ENCODE measurements around the gene SMURF2.
"Not testable (repeated sequence)": the region's sequence is repeated elsewhere in the genome, so short reads cannot be mapped to it uniquely, and the experiment has no call there.

SMURF2 gene

DNA sequence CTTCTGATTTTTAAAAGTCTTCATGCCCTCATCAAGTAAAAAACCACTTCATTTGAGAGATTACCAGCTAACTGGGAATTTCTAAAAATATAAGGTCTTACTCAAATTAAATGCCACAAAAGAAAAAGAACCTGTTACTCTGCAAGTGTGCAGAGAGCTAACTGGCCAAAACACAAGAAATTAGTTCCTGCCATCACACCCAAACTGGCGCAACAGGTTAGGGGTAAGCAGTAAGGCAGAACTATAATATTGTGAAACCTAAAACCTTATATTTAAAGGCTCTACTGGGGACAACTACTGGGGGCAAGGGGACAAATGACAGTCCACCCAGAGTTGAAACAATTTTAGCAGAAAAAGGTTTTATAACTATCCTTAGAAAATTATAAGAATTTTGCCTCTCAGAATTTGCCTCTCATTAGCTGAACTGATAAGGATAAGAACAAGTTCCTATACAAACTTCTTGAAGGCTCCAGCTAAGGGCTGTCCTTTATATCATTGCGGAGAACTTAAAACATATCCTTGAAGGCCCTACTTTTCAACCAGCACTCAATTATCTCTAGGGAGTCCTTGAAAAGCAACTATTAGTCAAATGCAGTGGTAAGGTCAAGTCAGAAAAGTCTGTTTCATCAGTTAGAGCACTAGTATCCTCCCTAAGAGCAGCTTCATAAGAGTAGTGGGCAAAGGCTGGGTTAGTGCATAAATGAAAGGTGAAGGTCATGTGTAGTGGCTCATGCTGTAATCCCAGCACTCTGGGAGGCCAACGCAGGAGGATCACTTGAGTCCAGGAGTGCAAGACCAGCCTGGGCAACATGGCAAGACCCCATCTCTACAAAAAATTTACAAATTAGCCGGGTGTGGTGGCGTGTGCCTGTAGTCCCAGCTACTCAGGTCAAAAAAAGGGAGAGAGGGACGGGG, 31.5 kb downstream of the SMURF2 start:
- Mint-ChIP-seq H3K4me1 (peaks cover 32% of the 10 kb centered on the region), H3K27ac (no peak overlapping the region)

DNA sequence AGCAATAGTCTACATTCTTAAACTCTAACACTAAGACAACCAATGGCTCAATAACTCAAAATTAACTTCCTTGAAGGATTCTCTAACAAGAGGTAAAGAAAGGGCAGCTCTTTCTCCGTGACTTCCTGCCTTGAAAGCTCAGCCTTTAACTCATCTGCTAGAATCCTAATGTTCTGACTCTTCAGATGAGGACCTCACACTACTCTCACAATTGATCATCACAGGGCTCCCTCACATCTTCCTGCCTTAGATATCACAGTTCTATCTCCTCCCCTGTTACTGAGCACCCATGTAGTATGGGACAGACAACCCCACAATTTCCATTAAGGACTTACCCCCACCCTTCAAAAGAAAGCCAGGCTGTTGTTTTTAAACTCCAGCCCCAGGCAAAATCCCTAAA, 33.5 kb downstream of the SMURF2 start:
- DNase-seq, result no peak
- H3K4me1 Mint-ChIP-seq, result peaks cover 21% of the 10 kb centered on the region
- H3K27ac Mint-ChIP-seq, result no peak overlapping the region

More for the DNA sequence above, 31.5 kb downstream of the SMURF2 start:
- no peaks in the 10 kb centered on the region for H3K27me3 Mint-ChIP-seq
- no peaks in the 10 kb centered on the region for H3K36me3 Mint-ChIP-seq
- no peaks in the 10 kb centered on the region for H3K9me3 Mint-ChIP-seq
- no peak overlapping the region for H3K4me3 Mint-ChIP-seq
- CTCF ChIA-PET, result no interaction called here
- DNase-seq, result no peak

DNA sequence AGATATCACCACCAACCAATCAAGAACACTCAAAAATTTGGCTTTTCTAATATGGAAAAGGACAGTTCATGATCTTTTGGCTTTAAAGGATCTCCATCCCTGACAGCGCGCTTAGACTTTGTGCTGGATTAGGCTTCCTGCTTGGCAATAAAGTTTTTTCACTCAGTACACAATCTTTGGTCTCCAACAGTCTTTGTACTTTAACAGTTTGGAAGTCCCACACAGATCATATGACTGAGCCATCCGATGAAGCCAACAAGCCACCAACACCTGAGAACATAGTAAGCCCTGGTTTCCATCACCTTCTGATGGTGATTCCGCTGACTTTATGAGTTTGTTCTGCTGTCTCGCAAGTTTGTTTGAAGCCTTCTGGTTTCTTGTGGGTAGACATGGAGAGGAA, 34.3 kb downstream of the SMURF2 start:
- Mint-ChIP-seq H3K36me3 (peaks cover 3% of the 10 kb centered on the region), H3K4me3 (no peak overlapping the region), H3K4me1 (peaks cover 21% of the 10 kb centered on the region), H3K27me3 (no peaks in the 10 kb centered on the region), H3K9me3 (no peaks in the 10 kb centered on the region), H3K27ac (no peak overlapping the region)
- no peak for DNase-seq
- CTCF ChIA-PET, result no interaction called here

More for the DNA sequence above, 33.5 kb downstream of the SMURF2 start:
- H3K27me3 Mint-ChIP-seq, result no peaks in the 10 kb centered on the region
- H3K36me3 Mint-ChIP-seq, result no peaks in the 10 kb centered on the region
- H3K4me3 Mint-ChIP-seq, result no peak overlapping the region
- no peaks in the 10 kb centered on the region for H3K9me3 Mint-ChIP-seq
- CTCF ChIA-PET, result no interaction called here

- DNase-seq, result no peak
- CTCF ChIA-PET, result no interaction called here
- no peak overlapping the region for H3K27ac Mint-ChIP-seq
- peaks cover 20% of the 10 kb centered on the region for H3K4me1 Mint-ChIP-seq
- H3K9me3 Mint-ChIP-seq, result no peaks in the 10 kb centered on the region
- peaks cover 3% of the 10 kb centered on the region for H3K36me3 Mint-ChIP-seq
- H3K27me3 Mint-ChIP-seq, result no peaks in the 10 kb centered on the region
- no peak overlapping the region for H3K4me3 Mint-ChIP-seq
These were observed 35.3 kb downstream of the SMURF2 start for GRCh38 chr17:64626827-64627226.

DNA sequence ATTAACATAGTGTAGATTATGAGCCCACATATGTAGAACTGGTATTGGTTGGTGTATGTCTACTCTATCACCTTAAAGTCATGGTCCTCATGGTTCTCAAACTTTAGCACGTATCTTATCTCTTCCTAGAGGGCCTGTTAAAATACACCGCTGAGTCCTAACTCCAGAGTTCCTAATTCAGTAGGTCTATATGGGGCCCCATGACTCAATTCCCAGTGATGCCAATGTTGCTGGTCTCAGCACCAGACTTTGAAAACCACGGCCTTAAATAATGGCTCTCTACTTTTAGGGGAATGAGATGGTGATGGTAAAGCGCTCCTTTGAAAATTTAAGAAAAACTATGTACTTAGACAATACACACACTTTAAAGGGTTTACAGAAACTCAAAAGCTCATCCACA, 36.6 kb downstream of the SMURF2 start:
- peaks cover 20% of the 10 kb centered on the region for H3K4me1 Mint-ChIP-seq
- no peak overlapping the region for H3K4me3 Mint-ChIP-seq
- no peak overlapping the region for H3K27ac Mint-ChIP-seq

DNA sequence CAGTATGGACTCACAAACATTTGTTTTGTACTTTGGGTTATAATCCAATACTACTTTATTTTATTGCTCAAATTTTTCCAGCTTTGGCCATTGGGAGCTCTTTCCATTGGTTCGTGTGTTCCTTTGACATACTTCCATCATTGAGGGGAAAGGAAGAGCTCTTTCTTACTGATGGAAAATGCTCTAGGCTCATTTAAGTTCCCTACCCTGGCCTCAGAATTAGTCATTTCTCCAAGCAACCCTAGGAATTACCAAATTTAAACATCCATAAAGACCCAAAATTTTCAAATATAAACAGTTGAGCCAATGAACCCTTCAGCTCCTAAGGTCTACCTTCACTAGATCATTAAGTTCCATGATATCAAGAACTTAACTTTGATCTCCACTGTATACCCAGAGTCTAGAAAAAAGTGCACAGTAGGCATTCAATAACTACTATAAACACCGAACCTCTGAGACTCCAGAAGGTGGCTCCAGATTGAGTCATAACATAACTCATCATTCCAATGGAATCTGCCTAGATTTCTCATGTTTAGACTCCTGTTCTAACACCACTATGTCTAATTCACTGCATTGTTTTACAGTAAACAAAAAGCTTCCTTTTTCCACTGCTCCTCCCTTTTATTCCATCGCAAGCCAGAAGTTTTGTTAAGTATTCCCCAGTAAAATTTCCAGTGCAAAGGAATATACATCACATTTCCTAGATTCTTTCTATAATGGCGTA, 39.0 kb downstream of the SMURF2 start:
- Mint-ChIP-seq H3K27me3 (no peaks in the 10 kb centered on the region), H3K4me1 (peaks cover 7% of the 10 kb centered on the region), H3K4me3 (no peak overlapping the region), H3K36me3 (peaks cover 3% of the 10 kb centered on the region), H3K27ac (no peak overlapping the region), H3K9me3 (no peaks in the 10 kb centered on the region)
- CTCF ChIA-PET, result interaction anchor here (0.8 kb wide), 1 partner anchor 203 kb away, joined by 3 read pairs; no protein-coding TSS in a partner anchor
- no peak for DNase-seq

More for the DNA sequence above, 36.6 kb downstream of the SMURF2 start:
- H3K36me3 Mint-ChIP-seq, result peaks cover 3% of the 10 kb centered on the region
- CTCF ChIA-PET, result no interaction called here
- no peaks in the 10 kb centered on the region for H3K27me3 Mint-ChIP-seq
- no peaks in the 10 kb centered on the region for H3K9me3 Mint-ChIP-seq
- DNase-seq, result no peak

DNA sequence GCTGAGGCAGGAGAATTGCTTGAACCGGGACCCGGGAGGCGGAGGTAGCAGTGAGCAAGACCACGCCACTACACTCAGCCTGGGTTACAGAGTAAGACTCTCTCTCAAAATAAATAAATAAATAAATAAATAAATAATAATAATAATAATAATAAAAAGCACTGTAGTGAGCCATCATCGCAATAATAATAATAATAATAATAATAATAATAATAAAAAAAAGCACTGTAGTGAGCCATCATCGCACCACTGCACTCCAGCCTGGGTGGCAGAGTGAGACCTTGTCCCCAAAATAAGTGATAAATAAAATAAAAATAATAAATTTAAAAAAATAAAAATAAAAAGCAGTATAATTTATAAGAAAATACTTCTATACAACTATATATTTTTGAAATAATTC, 40.3 kb downstream of the SMURF2 start:
- no peak overlapping the region for H3K4me3 Mint-ChIP-seq
- H3K9me3 Mint-ChIP-seq, result no peaks in the 10 kb centered on the region
- no peak for DNase-seq
- peaks cover 3% of the 10 kb centered on the region for H3K36me3 Mint-ChIP-seq
- CTCF ChIA-PET, result no interaction called here
- H3K27me3 Mint-ChIP-seq, result no peaks in the 10 kb centered on the region
- no peaks in the 10 kb centered on the region for H3K4me1 Mint-ChIP-seq
- no peak overlapping the region for H3K27ac Mint-ChIP-seq

- Mint-ChIP-seq H3K27ac (no peak overlapping the region), H3K27me3 (no peaks in the 10 kb centered on the region), H3K4me3 (no peak overlapping the region), H3K9me3 (no peaks in the 10 kb centered on the region), H3K4me1 (no peaks in the 10 kb centered on the region), H3K36me3 (peaks cover 3% of the 10 kb centered on the region)
- DNase-seq, result no peak
- CTCF ChIA-PET, result interaction anchor here (1.5 kb wide), 1 partner anchor 19 kb away, joined by 4 read pairs; no protein-coding TSS in a partner anchor
These were observed 43.3 kb downstream of the SMURF2 start for GRCh38 chr17:64618848-64619247.

DNA sequence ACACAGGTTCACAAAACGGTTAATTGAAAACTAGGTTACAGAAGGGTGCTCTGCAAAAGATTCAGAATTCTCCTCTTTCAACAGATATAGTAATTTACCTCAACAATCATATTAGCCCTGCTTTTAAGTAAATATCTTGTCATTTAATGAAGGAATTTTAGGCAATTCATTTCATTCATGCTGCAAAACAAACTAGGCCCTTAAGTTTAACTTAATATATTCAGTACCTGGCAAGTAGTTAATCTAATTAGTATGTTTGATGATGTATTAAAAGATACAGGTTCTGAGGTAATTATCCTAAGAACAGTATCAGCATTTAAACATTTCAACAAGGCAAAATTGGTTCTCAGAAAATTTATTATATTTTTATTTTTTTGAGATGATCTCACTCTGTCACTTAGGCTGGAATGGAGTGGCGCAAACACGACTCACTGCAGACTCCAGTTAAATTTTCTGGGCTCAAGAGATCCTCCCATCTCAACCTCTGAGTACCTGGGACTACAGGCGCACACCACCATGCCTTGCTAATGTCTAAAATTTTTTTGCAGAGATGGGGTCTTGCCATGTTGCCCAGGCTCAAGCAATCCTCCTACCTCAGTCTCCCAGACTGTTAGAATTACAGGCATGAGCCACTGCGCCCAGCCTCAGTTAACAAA, 44.9 kb downstream of the SMURF2 start:
- H3K27me3 Mint-ChIP-seq, result no peaks in the 10 kb centered on the region
- no peak for DNase-seq
- H3K4me3 Mint-ChIP-seq, result no peak overlapping the region
- CTCF ChIA-PET, result no interaction called here
- H3K27ac Mint-ChIP-seq, result no peak overlapping the region
- no peaks in the 10 kb centered on the region for H3K9me3 Mint-ChIP-seq
- H3K36me3 Mint-ChIP-seq, result no peaks in the 10 kb centered on the region
- no peaks in the 10 kb centered on the region for H3K4me1 Mint-ChIP-seq

GRCh38 chr17:64615028-64615677, 47.0 kb downstream of the SMURF2 start:
- CTCF ChIA-PET, result no interaction called here
- no peak for DNase-seq

GRCh38 chr17:64614266-64615027, 47.7 kb downstream of the SMURF2 start:
- CTCF ChIA-PET, result no interaction called here
- no peak overlapping the region for H3K27ac Mint-ChIP-seq

More at GRCh38 chr17:64615028-64615677, 47.0 kb downstream of the SMURF2 start:
- Mint-ChIP-seq H3K9me3 (no peaks in the 10 kb centered on the region), H3K36me3 (no peaks in the 10 kb centered on the region), H3K4me1 (no peaks in the 10 kb centered on the region), H3K4me3 (no peak overlapping the region), H3K27ac (no peak overlapping the region), H3K27me3 (no peaks in the 10 kb centered on the region)

GRCh38 chr17:64611369-64611768, 50.7 kb downstream of the SMURF2 start:
- H3K4me1 Mint-ChIP-seq, result peaks cover 14% of the 10 kb centered on the region
- no peak overlapping the region for H3K4me3 Mint-ChIP-seq
- H3K9me3 Mint-ChIP-seq, result no peaks in the 10 kb centered on the region
- no peaks in the 10 kb centered on the region for H3K36me3 Mint-ChIP-seq
- H3K27ac Mint-ChIP-seq, result no peak overlapping the region
- CTCF ChIA-PET, result no interaction called here
- DNase-seq, result no peak
- H3K27me3 Mint-ChIP-seq, result no peaks in the 10 kb centered on the region

More at GRCh38 chr17:64614266-64615027, 47.7 kb downstream of the SMURF2 start:
- H3K4me1 Mint-ChIP-seq, result peaks cover 2% of the 10 kb centered on the region
- DNase-seq, result no peak
- no peaks in the 10 kb centered on the region for H3K9me3 Mint-ChIP-seq
- H3K4me3 Mint-ChIP-seq, result no peak overlapping the region
- no peaks in the 10 kb centered on the region for H3K36me3 Mint-ChIP-seq
- H3K27me3 Mint-ChIP-seq, result no peaks in the 10 kb centered on the region

- DNase-seq, H3K4me3 Mint-ChIP-seq, H3K27ac Mint-ChIP-seq, H3K27me3 Mint-ChIP-seq, H3K36me3 Mint-ChIP-seq, CTCF ChIA-PET, H3K9me3 Mint-ChIP-seq: not testable (repeated sequence)
- peaks cover 14% of the 10 kb centered on the region for H3K4me1 Mint-ChIP-seq
These were observed 51.9 kb downstream of the SMURF2 start for GRCh38 chr17:64610244-64610643.
